Activated CD4-positive, alpha-beta memory T cell treated with anti-CD3 and anti-CD28 coated beads, Interleukin-2, amount 10 ng/mL, durations not matched to agents 7 days and 5 days (primary cell): ENCODE data around the gene PRKCH. TPM values are rescaled to one million over a fixed set of nuclear protein-coding genes. Genes with fewer than 3 reads are reported as not detected.
A peak's percentile ranks its signal among the peaks of the same experiment; 100 is the strongest.

Source experiments
- CTCF ChIA-PET: fragments of 350-600 bp; sonication (Branson Sonifier 250); formaldehyde crosslinking; loops from one replicate; lab custom pipeline; 2021; ENCODE audit warnings: antibody characterized with exemption, inconsistent platforms; lab: Charles Lee
- POLR2A ChIA-PET: fragments of 350-600 bp; sonication (Branson Sonifier 250); formaldehyde crosslinking; loops from one replicate; lab custom pipeline; 2021; ENCODE audit warnings: antibody characterized with exemption; lab: Charles Lee
- DNase-seq: peaks from one replicate; pipeline ENCODE4 v3.0.0-alpha.2; 2020
- H3K27ac Mint-ChIP-seq: one replicate; pipeline ENCODE4 v1.8.0; 2021; ENCODE audit warnings: mild to moderate bottlenecking, mixed read lengths
- H3K27me3 Mint-ChIP-seq: one replicate; pipeline ENCODE4 v1.8.0; 2021; ENCODE audit warnings: mixed read lengths
- H3K36me3 Mint-ChIP-seq: one replicate; pipeline ENCODE4 v1.8.0; 2021; ENCODE audit warnings: low read depth, mixed read lengths
- H3K4me1 Mint-ChIP-seq: one replicate; pipeline ENCODE4 v1.8.0; 2021; ENCODE audit warnings: mixed read lengths
- H3K4me3 Mint-ChIP-seq: one replicate; pipeline ENCODE4 v1.8.0; 2021; ENCODE audit warnings: mild to moderate bottlenecking, mixed read lengths
- H3K9me3 Mint-ChIP-seq: one replicate; pipeline ENCODE4 v1.8.0; 2021; ENCODE audit warnings: mixed read lengths
- total RNA-seq, 2 experiments: library from RNA; stranded (reverse); gene quantifications; one replicate each; pipeline ENCODE4 v1.2.3, GENCODE V29; 2021

Gene PRKCH
- total RNA-seq, 2 experiments from 2014 or later = 186 to 195 TPM

GRCh38 chr14:61591862-61592261 is 270.5 kb downstream of the PRKCH start:
- Mint-ChIP-seq H3K4me1 (peaks cover 50% of the 10 kb centered on the region), H3K27me3 (peaks cover 18% of the 10 kb centered on the region), H3K36me3 (peaks cover 7% of the 10 kb centered on the region), H3K27ac (no peak overlapping the region), H3K9me3 (peaks cover 4% of the 10 kb centered on the region), H3K4me3 (no peak overlapping the region)
- ChIA-PET POLR2A (no interaction called here), CTCF (no interaction called here)
- DNase-seq = no peak

GRCh38 chr14:61593330-61593729 is 272.0 kb downstream of the PRKCH start:
- H3K4me3 Mint-ChIP-seq = no peak overlapping the region
- H3K4me1 Mint-ChIP-seq = peaks cover 56% of the 10 kb centered on the region
- H3K27me3 Mint-ChIP-seq = peaks cover 15% of the 10 kb centered on the region
- H3K27ac Mint-ChIP-seq = no peak overlapping the region
- CTCF ChIA-PET = no interaction called here
- no peak for DNase-seq
- H3K36me3 Mint-ChIP-seq = peaks cover 7% of the 10 kb centered on the region
- peaks cover 4% of the 10 kb centered on the region for H3K9me3 Mint-ChIP-seq
- POLR2A ChIA-PET = interaction anchor here (1.2 kb wide), 1 partner anchor 31 kb away, joined by 7 read pairs; no protein-coding TSS in a partner anchor

- H3K4me1 Mint-ChIP-seq = peaks cover 53% of the 10 kb centered on the region
- ChIA-PET CTCF (no interaction called here), POLR2A (interaction anchor here (1.3 to 1.5 kb wide), 2 partner anchors 98 to 118 kb away, joined by 3 to 4 read pairs; partner anchors contain the start of gene HIF1A)
- H3K9me3 Mint-ChIP-seq = peaks cover 4% of the 10 kb centered on the region
- H3K4me3 Mint-ChIP-seq = no peak overlapping the region
- no peak for DNase-seq
- H3K27ac Mint-ChIP-seq = no peak overlapping the region
- peaks cover 7% of the 10 kb centered on the region for H3K36me3 Mint-ChIP-seq
- peaks cover 10% of the 10 kb centered on the region for H3K27me3 Mint-ChIP-seq
These were observed 275.6 kb downstream of the PRKCH start for GRCh38 chr14:61596990-61597389.

GRCh38 chr14:61598980-61599379 is 277.6 kb downstream of the PRKCH start:
- peak overlapping the region; percentile 5 for H3K4me3 Mint-ChIP-seq
- peaks cover 5% of the 10 kb centered on the region for H3K36me3 Mint-ChIP-seq
- H3K27ac Mint-ChIP-seq = peak overlapping the region; percentile 62
- ChIA-PET POLR2A (interaction anchor here (1.2 to 1.7 kb wide), 6 partner anchors 20 to 98 kb away, joined by 3 to 7 read pairs (median 4); partner anchors contain the start of gene HIF1A), CTCF (interaction anchor here (1.0 kb wide), 1 partner anchor 57 kb away, joined by 3 read pairs; no protein-coding TSS in a partner anchor)
- H3K27me3 Mint-ChIP-seq = peaks cover 4% of the 10 kb centered on the region
- no peaks in the 10 kb centered on the region for H3K9me3 Mint-ChIP-seq
- peaks cover 48% of the 10 kb centered on the region for H3K4me1 Mint-ChIP-seq
- peak; percentile 58 for DNase-seq

GRCh38 chr14:61599942-61600341 is 278.6 kb downstream of the PRKCH start:
- Mint-ChIP-seq H3K4me3 (no peak overlapping the region), H3K9me3 (peaks cover 4% of the 10 kb centered on the region), H3K27ac (no peak overlapping the region), H3K36me3 (peaks cover 7% of the 10 kb centered on the region), H3K4me1 (peaks cover 38% of the 10 kb centered on the region), H3K27me3 (peaks cover 4% of the 10 kb centered on the region)
- CTCF ChIA-PET = no interaction called here
- POLR2A ChIA-PET = no interaction called here
- DNase-seq = no peak

Other genes with a start within 250 kb of the PRKCH start
- under 1 TPM; 0.48 to 0.60 TPM for gene TMEM30B, start 40.2 kb upstream of the PRKCH start, total RNA-seq